Heart right ventricle (tissue), 16 donors: ENCODE results near the gene CGB8. TPM values are rescaled to one million over a fixed set of nuclear protein-coding genes. Genes with fewer than 3 reads are reported as not detected.

ENCODE experiments used
- ATAC-seq, 8 donors: fragments of 200-7000 bp; cut with Tn5 transposase; one replicate each; pipeline ENCODE4 v1.9.1; 2020; ENCODE audit warnings: mild to moderate bottlenecking in 8 of 8, moderate library complexity in 8 of 8, moderate number of reproducible peaks in 1 of 8
- DNase-seq, 2 donors: peaks; one replicate each; pipeline ENCODE4 v3.0.0-alpha.2; 2020
- H3K27ac ChIP-seq, 10 donors: fragments of 200-600 bp; sonication (generic) in 2 of 10; one replicate each; pipeline versions ENCODE4 v1.5.0 to v1.8.0; 2020 to 2022; ENCODE audit warnings: mild to moderate bottlenecking in 3 of 10
- H3K27me3 ChIP-seq, 7 donors: fragments of 200-600 bp; one replicate each; pipeline ENCODE4 v1.8.0; 2021 to 2022; ENCODE audit warnings: mild to moderate bottlenecking in 2 of 7
- H3K36me3 ChIP-seq, 9 donors: fragments of 200-600 bp; sonication (generic) in 1 of 9; one replicate each; pipeline versions ENCODE4 v1.5.0 to v1.8.0; 2020 to 2022; ENCODE audit warnings: mild to moderate bottlenecking in 2 of 9
- H3K4me1 ChIP-seq, 9 donors: fragments of 200-600 bp; sonication (generic) in 1 of 9; one replicate each; pipeline versions ENCODE4 v1.5.0 to v1.8.0; 2020 to 2022; ENCODE audit warnings: mild to moderate bottlenecking in 4 of 9
- H3K4me3 ChIP-seq, 10 donors: fragments of 200-600 bp; sonication (generic) in 2 of 10; one replicate each; pipeline versions ENCODE4 v1.5.0 to v1.8.0; 2020 to 2022; ENCODE audit warnings: mild to moderate bottlenecking in 7 of 10, moderate library complexity in 2 of 10
- H3K9me3 ChIP-seq, 11 donors: fragments of 200-600 bp in 10 of 11; sonication (generic) in 2 of 11; one replicate each; pipeline versions ENCODE4 v1.5.0 to v1.8.0; 2013 to 2022; ENCODE audit warnings: mild to moderate bottlenecking in 2 of 11, control low read depth in 1 of 11, moderate library complexity in 1 of 11
- WGBS, 2 donors: extraction: QIAGEN DNeasy Blood & Tissue Kit; methylation state at CpG; one replicate each; pipeline ENCODE4 v1.1.7; 2013; ENCODE audit warnings: inconsistent platforms in 1 of 2; 5-methylcytosine and 5-hydroxymethylcytosine counted together
- intact Hi-C, 10 donors: fragments of 100-400 bp; cut with DNase I; formaldehyde crosslinking; loops; one replicate each; pipeline versions ENCODE4 v1.11.1 to v1.14.2; 2022
- polyA plus RNA-seq, 2 donors: library from polyadenylated mRNA; stranded (reverse); fragments of 200-250 nt; gene quantifications; one replicate each; pipeline ENCODE4 v1.2.3, GENCODE V29; 2013
- total RNA-seq, 10 donors: library from RNA; stranded (reverse); fragmentation: NEBNext Ultra II Directional in 3 of 10; extraction: Animal tissue kit (Norgen Biotek cat#: 25700) in 3 of 10; gene quantifications; one replicate each; pipeline versions ENCODE4 v1.2.1 to v1.2.4, GENCODE V29; 2021 to 2023
- TF ChIP-seq, protein P1 (sequence below), 9 donors: fragments of 200-600 bp; sonication (generic) in 2 of 9; IDR thresholded peaks; one replicate each; pipeline versions ENCODE4 v1.5.0 to v1.8.0; 2021 to 2022; ENCODE audit warnings: antibody characterized with exemption in 9 of 9, mild to moderate bottlenecking in 5 of 9, moderate library complexity in 1 of 9
- donor health status: Arrhythmogenic right ventricular cardiomyopathy.
- donor health status: ischemic (EF 13 %, LVEDD 7.1; RV severe dilation, severe dysfunction).
- donor health status: healthy with polysubstance abuse.
- donor health status: DM: no; HTN: yes; CAD: no.
- donor health status: DM: no; HTN: no; CAD: no.
- donor health status: ischemic (EF 25% LVEDD 6.9; RV normal size, moderate dysfunction).
- donor health status: ischemic (EF 25% LVEDD 5.7; RV mildly dilated, moderate dysfunction).
- donor health status: healthy.
- donor health status: DM: yes; HTN: yes; CAD: no.
- donor health status: Ischemic cardiomyopathy.
- donor health status: ischemic (EF 35%, LVEDD 5.7; RV mildly dilated, moderate dysfunction).
- donor health status: nonischemic (EF 11% LVEDD 7.7; RV severe dilation, severe dysfunction).
- donor health status: DM: yes; HTN: yes; CAD: no.
- donor health status: PGD.
- donor health status: ischemic (EF 29% LVEDD 5.4; RV normal size, mild dysfunction).
- donor health status: nonischemic (EF 23%, LVEDD 6.1; RV moderate dilation, normal function).

Gene CGB8
- total and polyA plus RNA-seq, 12 donors: not detected

GRCh38 chr19:49004964-49005614, 43.8 kb downstream of the CGB8 start:
- 95 to 97% methylated on average over 7 of the region's 7 CpGs for WGBS, 2 donors
- no peak overlapping the region for H3K27ac ChIP-seq
- no peak for DNase-seq

DNA sequence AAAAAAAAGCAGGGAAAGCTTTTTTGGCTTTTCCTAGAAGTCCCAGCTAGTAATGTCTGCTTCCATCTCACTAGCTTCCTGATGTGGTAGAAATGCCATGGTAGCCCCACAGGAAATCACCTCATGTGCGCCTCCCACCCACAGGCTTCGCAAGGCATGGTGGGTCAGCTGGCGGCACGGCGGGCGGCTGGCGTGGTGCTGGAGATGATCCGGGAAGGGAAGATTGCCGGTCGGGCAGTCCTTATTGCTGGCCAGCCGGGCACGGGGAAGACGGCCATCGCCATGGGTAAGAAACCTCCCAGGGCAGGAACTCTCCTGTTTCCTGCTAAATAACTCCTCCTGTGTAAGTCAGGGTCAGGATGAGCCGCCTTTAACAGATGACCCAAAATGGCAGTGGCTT, 44.8 kb downstream of the CGB8 start:
- 96 to 98% methylated on average over 15 of the region's 15 CpGs for WGBS, 2 donors
- H3K4me1 ChIP-seq: no peaks in the 10 kb centered on the region
- no peaks in the 10 kb centered on the region for H3K9me3 ChIP-seq
- ATAC-seq: no peak
- H3K27me3 ChIP-seq: no peaks in the 10 kb centered on the region
- H3K4me3 ChIP-seq: no peak overlapping the region
- peaks cover 0 to 86% (median 38%) of the 10 kb centered on the region in 9 donors for H3K36me3 ChIP-seq
- TF ChIP-seq, protein P1, sequence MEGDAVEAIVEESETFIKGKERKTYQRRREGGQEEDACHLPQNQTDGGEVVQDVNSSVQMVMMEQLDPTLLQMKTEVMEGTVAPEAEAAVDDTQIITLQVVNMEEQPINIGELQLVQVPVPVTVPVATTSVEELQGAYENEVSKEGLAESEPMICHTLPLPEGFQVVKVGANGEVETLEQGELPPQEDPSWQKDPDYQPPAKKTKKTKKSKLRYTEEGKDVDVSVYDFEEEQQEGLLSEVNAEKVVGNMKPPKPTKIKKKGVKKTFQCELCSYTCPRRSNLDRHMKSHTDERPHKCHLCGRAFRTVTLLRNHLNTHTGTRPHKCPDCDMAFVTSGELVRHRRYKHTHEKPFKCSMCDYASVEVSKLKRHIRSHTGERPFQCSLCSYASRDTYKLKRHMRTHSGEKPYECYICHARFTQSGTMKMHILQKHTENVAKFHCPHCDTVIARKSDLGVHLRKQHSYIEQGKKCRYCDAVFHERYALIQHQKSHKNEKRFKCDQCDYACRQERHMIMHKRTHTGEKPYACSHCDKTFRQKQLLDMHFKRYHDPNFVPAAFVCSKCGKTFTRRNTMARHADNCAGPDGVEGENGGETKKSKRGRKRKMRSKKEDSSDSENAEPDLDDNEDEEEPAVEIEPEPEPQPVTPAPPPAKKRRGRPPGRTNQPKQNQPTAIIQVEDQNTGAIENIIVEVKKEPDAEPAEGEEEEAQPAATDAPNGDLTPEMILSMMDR (IDR thresholded peaks at IDR 0.05): no peak
- DNase-seq: no peak
- intact Hi-C loops: no loop called here
- H3K27ac ChIP-seq: no peak overlapping the region

More at GRCh38 chr19:49004964-49005614, 43.8 kb downstream of the CGB8 start:
- H3K4me3 ChIP-seq: no peak overlapping the region
- no peaks in the 10 kb centered on the region for H3K27me3 ChIP-seq
- no peaks in the 10 kb centered on the region for H3K4me1 ChIP-seq
- ATAC-seq: no peak
- H3K9me3 ChIP-seq: no peaks in the 10 kb centered on the region
- intact Hi-C loops: no loop called here
- H3K36me3 ChIP-seq: peaks cover 0 to 93% (median 46%) of the 10 kb centered on the region in 9 donors
- TF ChIP-seq, protein P1 (IDR thresholded peaks at IDR 0.05): no peak

- WGBS, 2 donors: 60 to 61% methylated on average over 16 of the region's 16 CpGs
- intact Hi-C loops: loop anchor here in 5 of 10 donors (10.0 kb wide), 4 partner anchors 75 to 215 kb away; partner anchors contain the start of genes KCNA7 (in 2 of the 5), HRC (in 1 of the 5) and TRPM4 (in 1 of the 5)
- H3K36me3 ChIP-seq: peaks cover 0 to 44% (median 15%) of the 10 kb centered on the region in 9 donors
Observed at GRCh38 chr19:48999481-49000325, 49.2 kb downstream of the CGB8 start.

DNA sequence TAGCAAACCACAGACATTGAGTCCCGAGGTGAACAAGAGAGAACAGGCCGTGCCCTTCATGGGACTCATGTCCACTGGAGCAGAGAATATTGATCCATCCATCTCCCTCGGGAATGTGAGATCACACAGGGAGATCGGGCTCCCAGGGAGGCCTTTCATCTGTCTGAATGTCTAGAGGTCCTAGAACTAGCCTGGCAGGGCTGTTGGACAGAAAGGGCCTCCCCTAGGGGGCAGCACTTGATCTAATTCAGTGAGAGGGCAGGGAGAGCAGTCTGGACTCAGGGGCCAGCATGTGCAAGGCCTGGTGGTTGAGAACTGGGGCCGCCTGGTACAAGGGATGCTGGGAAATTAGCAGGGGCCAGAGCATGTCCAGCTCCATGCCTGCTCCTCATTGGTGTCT, 50.9 kb downstream of the CGB8 start:
- WGBS, 2 donors: 68% methylated on average over 5 of the region's 5 CpGs
- H3K4me3 ChIP-seq: no peak overlapping the region
- TF ChIP-seq, protein P1 (IDR thresholded peaks at IDR 0.05): peak in 7 of 9 donors; percentile 28 to 57 (median 37)
- H3K9me3 ChIP-seq: no peaks in the 10 kb centered on the region
- ATAC-seq (no peak), DNase-seq (no peak)
- intact Hi-C loops: loop anchor here in 5 of 10 donors (10.0 kb wide), 4 partner anchors 77 to 217 kb away; partner anchors contain the start of genes KCNA7 (in 2 of the 5), HRC (in 1 of the 5) and TRPM4 (in 1 of the 5)
- no peak overlapping the region for H3K27ac ChIP-seq
- peaks cover 0 to 26% (median 0%) of the 10 kb centered on the region in 9 donors for H3K36me3 ChIP-seq
- no peaks in the 10 kb centered on the region for H3K27me3 ChIP-seq
- peaks cover 0 to 14% (median 13%) of the 10 kb centered on the region in 9 donors for H3K4me1 ChIP-seq

More at GRCh38 chr19:48999481-49000325, 49.2 kb downstream of the CGB8 start:
- Histone ChIP-seq H3K27ac (no peak overlapping the region), H3K9me3 (no peaks in the 10 kb centered on the region), H3K4me3 (no peak overlapping the region), H3K27me3 (no peaks in the 10 kb centered on the region), H3K4me1 (peaks cover 0 to 6% (median 5%) of the 10 kb centered on the region in 9 donors)
- DNase-seq (peak in 1 of 2 donors; percentile 52), ATAC-seq (peak in 6 of 8 donors; percentile 27 to 71 (median 58))
- TF ChIP-seq, protein P1 (IDR thresholded peaks at IDR 0.05): peak; percentile 23 to 74 (median 61)
